ENCODE data around the gene ARNT2.

GRCh38 chr15:80591938-80592825 is 188.0 kb downstream of the ARNT2 start:
- no peak for TF ChIP-seq SUZ12 (IDR thresholded peaks at IDR 0.05; ENCODE audit: extremely low read depth, insufficient read depth, insufficient read length)
- no peak for TF ChIP-seq ZNF274 (IDR thresholded peaks at IDR 0.05; ENCODE audit: low read depth, low read length)
- no peak for TF ChIP-seq YY1 (IDR thresholded peaks at IDR 0.05; ENCODE audit: insufficient read depth, insufficient read length)

Data from NT2/D1 (cell line).